ENCODE results near the gene RPL13.
"Not testable (repeated sequence)": the region's sequence is repeated elsewhere in the genome, so short reads cannot be mapped to it uniquely, and the experiment has no call there.

RPL13 gene

DNA sequence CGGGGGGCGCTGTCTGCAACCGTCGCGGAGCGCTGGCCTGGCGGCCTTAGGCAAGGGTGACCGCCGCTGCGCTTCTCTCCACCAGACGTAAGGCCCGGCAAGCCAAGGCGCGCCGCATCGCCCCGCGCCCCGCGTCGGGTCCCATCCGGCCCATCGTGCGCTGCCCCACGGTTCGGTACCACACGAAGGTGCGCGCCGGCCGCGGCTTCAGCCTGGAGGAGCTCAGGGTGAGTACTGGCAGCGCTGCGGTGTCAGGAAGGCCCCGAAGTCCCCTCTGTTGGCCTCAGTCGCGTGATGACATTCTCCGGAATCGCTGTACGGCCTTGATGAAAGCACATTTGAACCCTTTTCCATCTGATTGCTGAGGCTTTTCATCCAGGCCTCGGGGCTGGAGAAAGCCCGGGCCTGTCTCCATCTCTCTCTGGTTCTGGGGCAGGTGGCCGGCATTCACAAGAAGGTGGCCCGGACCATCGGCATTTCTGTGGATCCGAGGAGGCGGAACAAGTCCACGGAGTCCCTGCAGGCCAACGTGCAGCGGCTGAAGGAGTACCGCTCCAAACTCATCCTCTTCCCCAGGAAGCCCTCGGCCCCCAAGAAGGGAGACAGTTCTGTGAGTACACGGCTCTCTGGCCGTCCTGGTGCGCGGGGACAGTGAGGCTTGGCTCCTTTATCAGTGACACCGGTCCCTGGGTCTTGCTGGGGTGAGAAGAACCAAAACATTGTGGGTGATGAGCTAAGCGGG, 831 bp downstream of the RPL13 start:
- peak overlapping the region; percentile 89 for H3K4me3 ChIP-seq (ENCODE audit: low read depth, low read length)
- no peak for DNase-seq (ENCODE audit: low read depth)

DNA sequence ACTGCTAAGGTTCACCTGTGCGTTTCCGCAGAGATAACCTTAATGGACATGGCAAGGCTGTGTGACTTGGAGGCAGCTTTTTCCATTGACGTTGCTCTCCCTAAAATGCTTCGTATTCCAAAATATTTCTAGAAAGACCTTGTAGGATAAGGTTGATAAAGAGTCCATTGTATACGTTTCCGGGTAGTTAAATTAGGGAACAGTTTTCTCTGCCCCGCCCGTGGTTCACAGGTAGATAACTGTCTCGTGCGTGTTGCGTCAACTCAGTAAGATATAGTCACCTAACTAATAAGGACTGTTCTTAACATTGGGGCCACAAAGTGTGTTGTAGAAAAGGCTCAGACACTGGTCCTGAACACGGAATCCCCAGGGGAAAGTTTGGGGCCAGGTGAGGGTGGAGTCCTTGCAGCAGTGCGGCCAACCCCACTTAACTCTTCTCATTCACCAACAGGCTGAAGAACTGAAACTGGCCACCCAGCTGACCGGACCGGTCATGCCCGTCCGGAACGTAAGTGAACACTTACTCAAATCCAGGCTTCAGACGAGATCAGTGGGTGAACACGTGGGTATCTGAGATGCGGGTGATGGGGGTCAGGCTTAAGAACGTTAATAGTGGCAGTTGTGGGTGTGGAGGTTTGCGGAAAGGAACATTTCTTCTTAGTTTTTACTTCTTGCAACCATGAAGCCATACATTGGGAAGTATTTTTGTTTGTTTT, 1.6 kb downstream of the RPL13 start:
- H3K4me3 ChIP-seq (ENCODE audit: low read depth, low read length), result peak overlapping the region; percentile 89
- DNase-seq (ENCODE audit: low read depth), result no peak

DNA sequence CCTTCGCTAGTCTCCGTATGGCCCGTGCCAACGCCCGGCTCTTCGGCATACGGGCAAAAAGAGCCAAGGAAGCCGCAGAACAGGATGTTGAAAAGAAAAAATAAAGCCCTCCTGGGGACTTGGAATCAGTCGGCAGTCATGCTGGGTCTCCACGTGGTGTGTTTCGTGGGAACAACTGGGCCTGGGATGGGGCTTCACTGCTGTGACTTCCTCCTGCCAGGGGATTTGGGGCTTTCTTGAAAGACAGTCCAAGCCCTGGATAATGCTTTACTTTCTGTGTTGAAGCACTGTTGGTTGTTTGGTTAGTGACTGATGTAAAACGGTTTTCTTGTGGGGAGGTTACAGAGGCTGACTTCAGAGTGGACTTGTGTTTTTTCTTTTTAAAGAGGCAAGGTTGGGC, 2.5 kb downstream of the RPL13 start:
- no peak overlapping the region for H3K4me3 ChIP-seq (ENCODE audit: low read depth, low read length)
- DNase-seq (ENCODE audit: low read depth), result no peak

DNA sequence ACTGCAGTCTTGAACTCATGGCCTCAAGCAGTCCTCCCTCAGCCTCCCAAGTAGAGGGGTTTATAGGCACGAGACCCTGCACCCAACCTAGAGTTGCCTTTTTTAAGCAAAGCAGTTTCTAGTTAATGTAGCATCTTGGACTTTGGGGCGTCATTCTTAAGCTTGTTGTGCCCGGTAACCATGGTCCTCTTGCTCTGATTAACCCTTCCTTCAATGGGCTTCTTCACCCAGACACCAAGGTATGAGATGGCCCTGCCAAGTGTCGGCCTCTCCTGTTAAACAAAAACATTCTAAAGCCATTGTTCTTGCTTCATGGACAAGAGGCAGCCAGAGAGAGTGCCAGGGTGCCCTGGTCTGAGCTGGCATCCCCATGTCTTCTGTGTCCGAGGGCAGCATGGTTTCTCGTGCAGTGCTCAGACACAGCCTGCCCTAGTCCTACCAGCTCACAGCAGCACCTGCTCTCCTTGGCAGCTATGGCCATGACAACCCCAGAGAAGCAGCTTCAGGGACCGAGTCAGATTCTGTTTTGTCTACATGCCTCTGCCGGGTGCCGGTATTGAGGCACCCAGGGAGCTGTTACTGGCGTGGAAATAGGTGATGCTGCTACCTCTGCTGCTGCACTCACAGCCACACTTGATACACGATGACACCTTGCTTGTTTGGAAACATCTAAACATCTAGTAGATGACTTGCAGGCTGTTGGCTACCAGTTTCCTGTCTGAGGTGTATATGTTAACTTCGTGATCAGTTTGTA, 3.3 kb downstream of the RPL13 start:
- DNase-seq (ENCODE audit: low read depth), result no peak
- H3K4me3 ChIP-seq (ENCODE audit: low read depth, low read length), result no peak overlapping the region

DNA sequence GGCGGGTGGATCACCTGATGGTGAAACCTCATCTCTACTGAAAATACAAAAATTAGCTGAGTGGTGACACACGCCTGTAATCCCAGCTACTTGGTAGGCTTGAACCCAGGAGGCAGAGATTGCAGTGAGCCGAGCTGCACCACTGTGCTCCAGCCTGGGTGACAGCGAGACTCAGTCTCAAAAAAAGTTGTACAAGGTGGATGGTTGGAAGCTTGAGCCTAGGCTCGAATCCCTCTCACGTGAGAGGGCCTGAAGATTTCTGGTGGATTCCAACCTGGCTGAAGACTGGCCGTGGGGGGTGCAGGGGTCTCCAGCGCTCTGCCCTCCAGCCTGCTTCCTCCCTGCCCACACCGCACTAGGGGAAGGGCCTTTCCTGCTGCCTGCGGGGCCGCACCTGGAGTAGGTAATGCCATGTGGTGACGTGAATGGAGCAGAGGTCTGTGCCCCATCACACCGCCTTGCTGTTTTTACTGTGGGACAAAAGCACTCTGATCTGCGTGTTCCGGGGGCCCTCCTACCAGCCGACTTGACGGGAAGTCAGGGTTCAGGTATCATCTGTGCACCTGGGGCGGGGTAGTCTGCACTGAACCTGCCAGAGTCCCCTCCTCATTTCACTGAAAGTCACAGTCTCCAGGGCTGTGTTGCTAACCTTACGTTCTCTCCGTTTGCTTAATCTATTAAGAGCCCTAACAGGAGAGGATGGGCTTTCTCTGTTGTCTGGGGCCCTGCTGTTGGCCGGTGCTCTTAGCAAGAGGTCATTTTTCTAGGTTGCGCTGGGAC, 4.2 kb downstream of the RPL13 start:
- no peak for DNase-seq (ENCODE audit: low read depth)
- no peak overlapping the region for H3K4me3 ChIP-seq (ENCODE audit: low read depth, low read length)

DNA sequence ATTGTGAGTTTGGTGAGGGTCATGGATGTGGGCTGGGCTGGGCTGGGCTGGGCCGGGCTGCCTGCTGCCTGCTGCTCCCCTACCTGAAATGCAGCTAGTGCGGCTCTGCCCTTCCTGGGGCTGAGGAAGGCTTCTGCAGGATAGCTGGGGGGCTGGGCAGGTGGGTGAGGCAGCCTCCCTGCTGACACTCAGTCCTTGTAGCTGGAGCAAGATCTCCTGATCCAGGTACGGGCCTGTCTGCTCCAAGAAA, 4.7 kb downstream of the RPL13 start:
- no peak overlapping the region for H3K4me3 ChIP-seq (ENCODE audit: low read depth, low read length)
- DNase-seq (ENCODE audit: low read depth), result no peak

DNA sequence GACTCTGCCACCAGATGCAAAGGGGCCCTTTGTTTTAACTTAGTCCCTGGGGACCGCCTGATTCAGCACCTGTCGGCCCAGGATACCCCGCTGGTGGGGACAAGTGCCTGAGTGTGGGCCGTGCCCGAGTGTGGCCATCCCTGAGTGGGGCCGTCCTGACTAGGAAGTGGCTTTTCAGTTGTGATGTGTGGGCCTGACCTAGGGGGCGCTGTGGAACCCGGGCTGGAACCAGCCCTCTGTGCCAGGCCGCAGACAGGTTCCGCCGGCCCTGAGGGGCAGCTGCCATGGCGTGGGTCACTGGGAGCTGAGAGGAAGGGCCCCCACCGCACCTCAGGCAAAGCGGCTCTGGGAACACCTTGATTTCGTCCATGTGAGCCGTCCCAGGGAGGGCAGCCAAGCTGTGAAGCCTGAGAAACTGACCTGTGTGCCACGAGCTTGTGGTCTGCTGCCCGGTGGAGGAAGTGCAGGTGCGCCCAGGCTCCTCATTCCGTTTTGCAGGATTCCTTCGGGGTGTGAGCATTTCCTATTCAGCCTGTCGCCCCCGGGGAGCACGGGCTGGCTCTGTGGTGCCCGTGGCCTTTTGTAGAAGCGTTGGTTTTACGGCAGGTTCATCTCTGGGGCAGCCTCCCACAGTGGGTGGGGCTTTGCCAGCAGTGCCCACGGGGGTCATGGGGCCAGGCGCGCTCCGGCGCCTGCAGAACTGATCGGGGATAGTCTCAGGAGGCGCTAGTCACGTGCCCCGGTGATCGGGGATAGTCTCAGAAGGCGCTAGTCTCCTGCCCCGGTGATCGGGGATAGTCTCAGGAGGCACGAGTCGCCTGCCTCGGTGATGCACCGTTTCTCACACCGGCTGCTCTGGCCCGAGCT, 5.3 kb downstream of the RPL13 start:
- DNase-seq (ENCODE audit: low read depth), result no peak
- peak overlapping the region; percentile 25 for H3K4me3 ChIP-seq (ENCODE audit: low read depth, low read length)

DNA sequence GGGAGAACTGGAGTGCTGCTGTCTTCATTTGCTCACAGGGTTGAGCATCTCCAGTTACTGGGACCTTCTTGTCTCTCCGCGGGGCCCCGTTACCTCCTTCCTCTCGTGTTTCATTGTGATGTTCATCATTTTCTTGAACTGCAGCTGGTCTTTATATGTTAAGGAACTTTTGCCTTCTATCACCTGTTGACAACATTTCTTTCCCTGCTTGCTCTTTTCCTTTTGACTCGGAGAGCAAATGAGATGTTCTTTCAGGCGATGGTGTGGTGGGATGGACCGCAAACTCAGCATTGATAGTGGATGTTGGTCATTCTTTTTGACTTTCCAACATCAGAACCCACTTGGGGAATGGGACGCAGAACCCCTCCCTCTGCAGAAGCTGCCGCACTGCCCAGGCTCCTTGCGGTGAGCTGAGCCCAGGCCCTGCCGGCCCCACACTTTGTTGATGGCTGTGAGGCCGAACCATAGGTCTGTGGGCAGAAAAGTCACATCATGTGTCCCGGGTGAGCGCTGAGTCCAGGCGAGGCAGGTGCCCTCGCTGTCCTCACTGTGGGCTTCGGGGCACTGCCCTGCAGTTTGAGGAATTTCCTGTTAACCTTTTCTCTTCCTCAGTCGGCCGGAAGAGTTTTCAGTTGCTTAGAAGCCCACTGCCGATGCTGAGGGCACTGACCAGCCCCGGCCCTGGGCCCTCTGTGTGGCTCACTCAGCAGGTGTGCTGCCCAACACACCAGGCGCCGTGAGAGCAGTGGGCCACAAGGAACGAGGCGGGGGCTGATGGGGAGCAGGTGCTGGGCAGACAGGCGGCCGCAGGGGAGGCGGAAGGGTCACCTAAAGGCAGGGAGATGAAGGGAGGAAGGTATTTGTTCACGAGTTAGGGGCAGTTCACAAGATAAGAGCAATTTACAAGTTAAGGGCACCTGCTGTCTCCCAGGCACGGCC, 7.4 kb downstream of the RPL13 start:
- H3K4me3 ChIP-seq (ENCODE audit: low read depth, low read length), result no peak overlapping the region
- DNase-seq (ENCODE audit: low read depth), result no peak

DNA sequence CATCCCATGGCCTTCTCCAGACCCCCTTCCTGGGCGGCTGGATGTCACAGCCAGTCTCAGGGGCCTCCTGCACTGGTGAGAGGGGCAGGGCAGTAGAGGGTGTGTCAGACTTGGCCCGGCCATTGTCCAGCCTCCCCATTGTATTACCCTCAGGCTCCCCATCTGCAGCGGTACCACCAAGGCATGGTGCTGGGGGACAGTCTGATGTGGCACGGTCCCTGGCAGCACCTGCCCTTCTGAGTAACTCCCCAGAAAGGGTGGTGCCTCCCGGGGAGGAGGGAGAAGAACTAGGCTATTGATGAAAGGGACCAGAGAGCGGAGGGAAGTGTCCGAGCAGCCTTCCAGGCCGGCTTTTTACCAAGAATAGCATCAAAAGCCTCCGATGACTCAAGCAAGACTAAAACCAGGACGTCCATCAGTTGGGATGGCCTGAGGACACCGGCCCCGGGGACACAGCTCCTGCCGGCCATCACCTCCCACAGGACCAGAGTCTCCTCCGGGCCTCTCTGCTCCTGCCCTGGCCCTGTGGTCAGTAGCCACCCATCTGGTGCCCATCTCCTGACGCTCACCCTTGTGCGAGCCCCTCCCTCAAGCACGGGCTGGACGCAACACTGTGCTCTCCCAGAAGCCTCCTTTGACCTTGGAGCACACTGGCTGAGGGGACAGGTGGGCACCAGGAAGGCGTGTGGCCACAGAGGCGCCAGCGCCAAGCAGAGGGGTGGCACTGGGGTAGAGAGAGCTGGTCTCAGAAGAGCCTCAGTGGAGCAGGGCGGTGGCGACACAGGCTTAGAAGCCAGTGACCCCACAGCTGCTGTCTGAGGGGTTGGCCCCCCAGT, 9.2 kb downstream of the RPL13 start:
- H3K4me3 ChIP-seq (ENCODE audit: low read depth, low read length), result no peak overlapping the region
- DNase-seq (ENCODE audit: low read depth), result no peak

DNA sequence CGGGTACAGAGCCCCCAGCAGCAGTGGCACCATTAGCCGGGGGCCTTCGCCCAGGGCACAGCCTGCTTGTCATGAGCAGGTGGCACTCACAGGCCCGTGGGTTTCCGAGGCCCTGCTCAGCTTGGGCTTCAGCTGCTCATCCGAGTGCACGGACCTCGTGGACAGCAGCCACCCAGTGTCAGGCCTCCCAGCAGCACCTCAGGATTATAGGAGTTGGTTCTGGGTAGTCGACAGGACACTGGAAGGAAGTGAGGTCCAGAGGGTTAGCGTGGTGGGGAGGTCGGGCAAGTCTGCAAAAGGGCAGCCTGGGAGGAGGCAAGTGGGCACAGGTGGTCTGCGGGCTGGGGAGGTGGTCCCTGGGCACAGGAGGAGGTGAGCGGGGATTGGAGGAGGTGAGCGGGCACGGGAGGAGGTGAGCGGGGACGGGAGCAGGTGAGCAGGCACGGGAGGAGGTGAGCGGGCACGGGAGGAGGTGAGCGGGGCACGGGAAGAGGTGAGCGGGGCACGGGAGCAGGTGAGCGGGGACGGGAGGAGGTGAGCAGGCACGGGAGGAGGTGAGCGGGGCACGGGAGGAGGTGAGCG, 10.0 kb downstream of the RPL13 start:
- DNase-seq (ENCODE audit: low read depth), result no peak
- H3K4me3 ChIP-seq (ENCODE audit: low read depth, low read length), result no peak overlapping the region

DNA sequence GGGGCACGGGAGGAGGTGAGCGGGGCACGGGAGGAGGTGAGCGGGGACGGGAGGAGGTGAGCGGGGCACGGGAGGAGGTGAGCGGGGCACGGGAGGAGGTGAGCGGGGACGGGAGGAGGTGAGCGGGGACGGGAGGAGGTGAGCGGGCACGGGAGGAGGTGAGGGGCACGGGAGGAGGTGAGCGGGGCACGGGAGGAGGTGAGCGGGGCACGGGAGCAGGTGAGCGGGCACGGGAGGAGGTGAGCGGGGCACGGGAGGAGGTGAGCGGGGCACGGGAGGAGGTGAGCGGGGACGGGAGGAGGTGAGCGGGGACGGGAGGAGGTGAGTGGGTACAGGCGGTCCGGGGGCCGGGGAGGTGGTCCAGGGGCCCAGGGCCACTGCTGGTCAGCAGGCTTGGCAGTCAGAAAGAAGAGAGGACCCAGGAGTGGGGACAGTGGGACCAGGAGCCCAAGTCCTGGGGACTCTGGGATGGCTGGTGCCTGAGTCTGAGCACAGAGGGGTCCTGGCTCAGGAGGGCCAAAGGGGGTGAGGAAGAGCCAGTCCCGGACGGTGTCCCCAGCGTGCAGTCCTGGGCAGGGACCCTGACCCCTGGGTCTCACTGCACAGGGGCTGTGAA, 10.6 kb downstream of the RPL13 start:
- not testable (repeated sequence) for H3K4me3 ChIP-seq (ENCODE audit: low read depth, low read length); DNase-seq (ENCODE audit: low read depth)

DNA sequence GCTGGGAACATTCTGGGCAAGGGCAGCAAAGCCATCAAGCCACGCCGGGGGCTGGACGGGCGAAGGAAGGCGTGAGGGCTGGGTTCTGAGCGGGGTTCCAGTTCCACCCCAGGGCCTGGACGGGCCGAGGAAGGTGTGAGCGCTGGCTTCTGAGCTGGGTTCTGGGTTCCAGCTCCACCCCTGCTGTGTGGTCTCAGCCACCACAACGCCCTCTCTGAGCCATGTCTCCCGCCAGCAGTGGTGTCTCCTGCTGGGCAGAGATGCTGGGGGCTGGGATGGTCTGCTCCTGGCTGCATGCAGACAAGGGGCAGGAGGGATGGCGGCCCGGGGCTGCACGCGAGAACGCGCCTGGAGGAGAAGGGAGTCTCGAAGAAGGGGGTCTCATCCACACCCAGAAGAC, 11.2 kb downstream of the RPL13 start:
- H3K4me3 ChIP-seq (ENCODE audit: low read depth, low read length), result no peak overlapping the region
- DNase-seq (ENCODE audit: low read depth), result no peak

DNA sequence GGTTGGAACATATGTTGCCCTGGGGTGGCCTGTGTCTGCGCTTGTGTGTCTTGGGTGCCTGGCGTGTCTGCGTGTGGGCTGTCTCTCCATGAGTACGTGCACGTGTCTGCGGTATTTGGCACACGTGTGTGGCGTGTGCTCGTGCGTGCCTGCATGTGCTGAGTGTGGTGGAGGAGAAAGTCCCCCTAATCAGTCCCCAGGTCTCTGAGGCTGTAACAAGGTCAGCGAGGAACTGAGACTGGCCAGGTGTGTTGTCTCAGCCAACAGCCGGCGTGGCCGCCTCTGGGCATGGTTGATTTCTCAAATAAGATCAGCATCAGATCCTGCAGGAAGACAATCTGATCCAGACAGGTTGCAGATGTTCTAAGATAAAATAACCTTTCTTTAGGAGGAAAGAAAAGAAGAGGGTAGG, 11.6 kb downstream of the RPL13 start:
- no peak overlapping the region for H3K4me3 ChIP-seq (ENCODE audit: low read depth, low read length)
- no peak for DNase-seq (ENCODE audit: low read depth)

DNA sequence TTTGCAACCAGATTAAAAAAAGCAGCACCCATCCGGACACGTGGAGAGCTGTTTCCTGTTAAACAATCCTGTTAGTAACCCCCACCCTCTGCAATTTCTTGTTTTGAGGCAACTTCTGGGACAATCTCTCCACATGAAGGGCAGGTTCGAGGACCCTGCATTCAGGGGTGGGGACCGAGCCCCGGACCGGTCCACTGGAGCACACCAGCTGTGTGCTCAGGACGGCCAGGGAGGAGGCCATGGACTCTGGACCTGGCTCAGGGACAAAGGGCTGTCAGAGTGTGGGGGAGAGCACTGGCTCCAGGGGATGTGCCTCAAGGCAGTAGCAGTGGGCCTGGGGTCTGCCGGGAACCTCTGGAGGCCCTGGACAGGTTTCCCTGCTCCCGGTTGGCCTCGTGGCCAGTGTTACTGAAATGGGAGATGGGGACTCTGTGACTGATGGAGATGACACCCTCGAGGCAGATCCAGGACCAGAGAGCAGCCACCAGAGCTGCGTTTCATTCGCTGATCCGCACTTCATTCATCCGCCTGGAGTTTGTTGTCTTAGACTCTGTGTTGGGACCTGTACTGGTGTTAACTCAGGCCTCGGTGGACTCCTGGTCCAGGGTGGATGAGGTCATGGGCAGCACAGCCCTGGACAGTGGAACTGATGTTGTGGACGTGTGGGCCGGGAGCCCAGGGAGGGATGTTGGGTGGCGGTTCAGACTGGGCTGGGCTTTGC, 12.2 kb downstream of the RPL13 start:
- no peak for DNase-seq (ENCODE audit: low read depth)
- H3K4me3 ChIP-seq (ENCODE audit: low read depth, low read length), result no peak overlapping the region

DNA sequence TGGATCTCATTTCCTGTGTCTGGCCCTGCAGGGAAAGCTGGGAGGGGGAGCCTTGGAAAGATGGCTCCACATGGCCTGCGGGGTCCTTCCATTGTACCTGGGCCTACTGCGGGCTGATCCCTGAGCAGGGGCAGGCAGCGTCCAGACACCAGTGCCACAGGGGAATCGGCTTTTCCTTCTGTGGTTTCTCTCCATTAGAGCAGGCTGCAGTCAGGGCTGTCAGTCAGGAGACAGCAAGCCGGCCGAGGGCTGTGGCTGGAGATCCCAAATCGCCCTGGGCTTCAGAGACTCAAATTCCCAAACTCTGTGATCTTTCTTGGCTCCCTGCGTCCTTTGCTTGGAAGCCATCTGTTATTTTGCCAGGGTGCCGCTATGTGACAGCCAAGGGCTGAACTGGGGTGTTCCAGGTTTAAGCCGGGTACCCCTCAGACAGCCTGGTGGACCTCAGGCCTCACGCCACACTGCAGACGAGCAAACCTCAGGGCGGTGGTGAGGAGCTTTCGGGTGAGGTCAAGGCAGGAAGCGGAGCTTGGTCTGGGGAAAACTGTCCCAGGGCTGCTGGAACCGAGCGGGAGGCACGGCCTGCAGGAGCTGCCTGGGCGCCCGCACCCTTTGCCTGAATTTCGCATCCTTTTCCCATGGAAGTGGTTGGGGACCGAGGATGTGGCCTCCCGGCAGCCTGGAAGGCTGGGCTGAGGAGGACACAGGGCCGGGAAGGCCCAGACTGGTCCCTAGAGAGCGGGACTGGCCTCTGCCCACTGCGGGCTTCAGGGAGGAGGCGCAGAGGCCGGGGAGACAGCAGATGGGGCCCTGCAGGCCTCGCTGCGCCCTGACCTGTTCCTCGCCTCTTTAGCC, 13.6 kb downstream of the RPL13 start:
- DNase-seq (ENCODE audit: low read depth), result no peak
- no peak overlapping the region for H3K4me3 ChIP-seq (ENCODE audit: low read depth, low read length)

All from skeletal muscle cell (primary cell).